NCI-H460 (cell line): Measurements from ENCODE around the gene NPAS3. TPM values are rescaled to one million over a fixed set of nuclear protein-coding genes. Genes with fewer than 3 reads are reported as not detected.

Experiments used
- DNase-seq: peaks from one replicate; pipeline ENCODE4 v3.0.0-alpha.2; 2016; ENCODE audit warnings: low read depth; ENCODE audit errors: extremely low read depth
- total RNA-seq: library from RNA; depleted of rRNA; stranded (reverse); fragments of >200 nt; shearing (Covaris generic); gene quantifications from 2 replicates; pipeline ENCODE4 v1.2.3, GENCODE V29; 2014

Gene NPAS3
- total RNA-seq, 1 experiment from 2014 or later = 0.62 TPM

DNA sequence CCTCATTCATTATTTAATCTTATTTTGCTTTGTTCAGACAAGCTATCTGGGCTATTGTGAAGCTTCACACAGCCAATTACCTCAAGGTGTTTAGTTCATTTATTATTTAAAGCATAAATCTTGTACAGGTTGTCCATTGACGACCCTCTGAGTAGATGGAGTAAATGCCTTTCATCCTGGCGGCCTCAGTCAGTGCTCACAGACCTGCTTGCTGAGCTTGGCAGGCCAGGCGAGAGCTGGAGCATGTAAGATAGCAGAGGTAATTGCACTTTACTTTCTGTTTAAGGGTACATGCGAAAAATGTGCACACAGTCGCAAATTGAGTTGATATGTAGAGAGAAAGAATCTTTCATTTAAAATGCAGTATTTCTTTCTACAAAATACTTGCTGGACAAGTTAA, 224.4 kb downstream of the NPAS3 start:
- no peak for DNase-seq

DNA sequence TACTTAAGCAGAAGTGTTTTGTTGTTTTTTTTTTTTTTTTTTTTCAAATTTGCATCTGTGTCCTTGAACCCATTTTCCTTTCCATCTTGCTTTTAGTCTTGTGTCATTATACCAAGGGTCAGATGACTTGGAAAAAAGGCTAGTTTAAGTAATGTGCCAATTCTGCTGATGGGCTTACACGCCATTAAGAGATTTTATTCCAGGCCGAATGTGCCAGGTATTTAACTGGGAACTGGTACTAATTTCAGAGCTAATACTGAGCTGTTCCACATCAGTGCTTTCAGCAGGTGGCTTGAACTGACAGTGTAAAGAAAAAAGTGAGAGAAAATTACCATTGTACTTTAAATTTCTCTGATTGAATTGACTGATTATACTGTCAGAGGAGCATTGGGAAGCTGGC, 224.9 kb downstream of the NPAS3 start:
- DNase-seq = no peak

DNA sequence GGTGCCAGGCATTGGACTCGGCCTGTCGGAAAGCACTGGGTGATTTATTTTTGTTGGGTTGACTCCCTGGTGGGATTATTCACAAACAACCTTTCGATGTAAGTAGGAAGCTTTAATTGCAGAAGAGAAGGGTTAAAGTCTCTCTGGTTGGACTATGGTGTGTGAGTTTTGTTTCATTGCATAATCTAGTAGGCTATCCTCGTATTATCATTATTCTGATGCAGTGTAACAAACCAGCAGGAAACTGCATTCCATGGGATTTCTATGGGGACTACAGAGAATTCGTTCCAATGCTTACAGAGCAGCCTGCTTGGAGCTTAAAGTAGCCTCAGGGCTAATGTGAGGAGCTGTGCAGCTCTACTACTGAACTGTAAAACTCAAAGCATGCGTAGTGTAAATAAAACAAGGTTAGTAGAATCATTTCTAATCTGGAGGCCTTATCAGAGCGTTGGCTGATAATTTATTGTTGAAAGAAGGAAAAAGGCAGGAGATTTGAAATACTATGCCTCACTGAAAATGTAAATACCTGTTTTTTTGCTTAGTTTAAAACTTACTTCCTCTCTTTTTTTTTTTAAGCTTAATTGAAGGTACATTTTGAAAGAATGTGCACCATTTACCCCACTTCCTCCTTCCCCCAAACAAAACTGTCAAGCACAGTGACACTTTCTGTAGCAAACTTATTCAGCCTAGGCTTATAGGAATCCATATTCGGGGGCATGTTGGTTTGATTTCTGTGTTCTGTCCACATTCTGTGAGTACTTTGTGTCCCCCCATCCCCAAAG, 226.7 kb downstream of the NPAS3 start:
- DNase-seq = no peak

DNA sequence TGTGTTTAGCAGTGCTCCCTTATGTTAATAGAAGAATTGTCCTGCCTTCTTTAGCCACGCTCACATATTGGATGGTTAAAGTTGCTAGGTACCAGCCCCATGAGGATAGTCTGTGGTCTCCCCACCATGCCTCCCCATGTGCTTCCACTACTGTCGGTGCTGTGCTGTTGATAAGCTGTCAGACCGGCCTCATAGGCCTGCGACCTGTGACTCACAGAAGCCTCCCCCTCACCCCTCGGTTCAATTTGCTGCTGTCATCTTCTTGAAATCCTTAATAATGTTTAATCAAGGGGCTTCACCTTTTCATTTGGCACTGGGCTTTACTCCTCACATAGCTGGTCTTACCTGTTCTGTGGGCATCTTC, 227.2 kb downstream of the NPAS3 start:
- no peak for DNase-seq

DNA sequence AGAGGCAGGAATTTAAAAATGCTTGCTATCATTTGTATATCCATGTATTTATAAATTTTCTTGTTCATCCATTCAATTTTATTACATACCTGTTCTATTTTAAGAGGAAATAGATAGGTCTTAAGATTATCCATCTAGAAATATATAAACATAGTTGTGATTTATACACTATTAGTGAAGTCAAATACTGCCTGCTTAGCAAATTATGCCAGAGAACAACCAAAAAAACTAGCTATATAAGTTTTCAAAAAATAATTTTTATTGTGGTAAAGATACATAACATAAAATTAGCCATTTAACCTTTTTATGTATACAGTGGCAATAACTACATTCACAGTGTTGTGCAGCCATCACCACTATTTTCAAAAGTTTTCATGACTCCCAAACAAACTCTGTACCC, 237.3 kb downstream of the NPAS3 start:
- no peak for DNase-seq

DNA sequence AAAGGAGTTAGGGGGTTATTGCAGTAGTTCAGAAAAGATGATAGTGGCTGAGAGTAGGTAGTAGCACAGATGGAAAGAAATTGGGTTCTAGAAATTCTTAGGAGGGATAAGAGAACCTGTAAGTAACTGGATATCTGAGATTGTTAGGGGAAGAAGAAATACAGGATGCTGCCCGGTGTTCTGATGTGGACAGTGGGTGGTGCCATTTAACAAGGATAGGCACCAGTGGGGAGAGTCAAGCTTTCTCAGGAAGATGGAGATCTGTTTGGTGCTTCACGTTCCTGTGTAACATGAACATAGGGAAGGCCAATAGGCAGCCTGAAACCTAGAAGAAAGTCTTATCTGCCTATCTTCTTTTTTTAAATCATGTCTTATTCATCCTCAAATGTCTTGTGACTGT, 245.9 kb downstream of the NPAS3 start:
- DNase-seq = no peak

DNA sequence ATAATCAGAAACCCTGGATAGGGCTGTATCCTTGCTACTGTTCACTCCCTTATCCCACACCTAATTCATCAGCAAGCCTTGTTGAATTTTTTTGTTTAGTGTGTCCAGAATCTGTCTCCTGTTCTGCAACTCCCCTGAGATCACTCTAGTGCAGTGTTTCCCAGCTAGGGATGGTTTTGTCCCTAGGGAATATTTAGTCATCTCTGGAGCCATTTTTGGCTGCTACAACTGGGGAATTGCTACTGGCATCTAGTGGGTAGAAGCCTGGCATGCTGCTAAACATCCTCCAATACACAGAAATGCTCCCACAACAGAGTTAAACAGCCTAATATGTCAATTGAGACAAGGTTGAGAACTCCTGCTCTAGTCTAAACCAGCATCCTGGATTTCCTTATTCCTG, 248.0 kb downstream of the NPAS3 start:
- DNase-seq = no peak

DNA sequence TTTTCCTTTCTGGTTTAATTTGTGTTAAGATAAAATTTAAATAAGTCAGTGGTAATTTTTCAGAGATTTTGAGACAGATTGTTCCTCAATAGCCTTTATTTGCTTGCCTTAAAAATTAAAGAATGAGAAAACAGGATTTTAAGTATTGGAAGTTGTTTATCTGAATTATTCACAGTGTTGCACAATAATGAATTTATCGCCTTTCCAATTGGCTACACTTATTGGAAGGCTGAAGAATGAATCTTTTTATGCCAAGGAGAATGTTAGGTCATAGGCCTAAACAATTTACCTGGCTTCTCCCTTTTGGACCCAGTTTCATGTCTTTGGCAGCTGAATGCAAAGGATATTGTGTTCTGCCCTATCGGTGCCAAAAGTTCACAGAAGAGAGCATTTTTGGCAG, 250.2 kb downstream of the NPAS3 start:
- DNase-seq = no peak

DNA sequence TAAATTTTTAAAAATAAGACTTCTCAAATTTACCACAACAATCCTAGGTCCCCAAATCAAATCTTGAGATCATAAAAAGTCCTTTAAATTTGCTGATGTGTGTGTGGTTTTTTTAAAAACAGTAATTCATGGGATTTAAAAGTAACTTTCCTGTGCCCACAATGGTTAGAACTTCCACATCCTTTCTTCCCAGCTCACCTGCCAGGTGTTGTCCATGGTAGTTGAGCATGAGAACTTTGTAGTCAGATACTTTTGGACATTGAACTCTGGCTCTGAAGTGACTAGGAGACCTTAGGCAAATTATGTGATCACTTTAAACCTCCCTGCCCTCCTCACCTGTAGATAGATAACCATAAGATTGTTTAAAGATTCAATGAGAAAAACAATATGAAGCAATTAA, 253.2 kb downstream of the NPAS3 start:
- DNase-seq = no peak

DNA sequence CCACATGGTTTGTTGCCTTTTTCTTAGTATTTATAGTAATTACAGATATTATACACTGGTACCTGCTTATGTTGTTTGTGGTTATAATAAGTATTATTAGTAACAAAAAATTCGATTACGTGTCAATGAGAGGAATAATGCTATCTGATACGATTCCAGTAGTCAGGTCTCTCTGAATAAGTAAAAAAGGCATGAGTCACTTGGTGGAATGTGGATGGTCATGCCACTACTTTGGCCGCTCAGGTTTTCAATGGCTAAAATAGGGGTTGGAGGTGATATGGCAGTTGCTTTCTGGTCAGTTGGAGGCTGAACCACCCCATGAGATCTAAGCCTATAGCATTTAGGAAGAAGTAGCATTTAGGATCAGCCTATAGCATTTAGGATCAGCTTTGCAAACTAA, 255.9 kb downstream of the NPAS3 start:
- DNase-seq = no peak

DNA sequence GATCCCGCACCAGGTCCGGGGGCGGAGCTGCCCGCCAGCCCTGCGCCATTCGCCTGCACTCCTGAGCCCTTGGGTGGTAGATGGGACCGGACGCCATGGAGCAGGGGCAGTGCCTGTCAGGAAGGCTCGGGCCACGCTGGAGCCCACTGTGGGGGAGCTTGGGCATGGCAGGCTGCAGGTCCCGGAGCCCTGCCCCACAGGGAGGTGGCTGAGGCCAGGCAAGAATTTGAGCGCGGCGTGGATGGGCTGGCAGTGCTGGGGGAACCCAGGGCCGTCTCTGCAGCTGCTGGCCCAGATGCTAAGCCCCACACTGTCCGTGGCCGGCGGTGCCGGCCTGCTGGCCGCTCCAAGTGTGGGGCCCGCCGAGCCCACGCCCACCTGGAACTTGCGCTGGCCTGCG, 260.0 kb downstream of the NPAS3 start:
- DNase-seq = no peak

DNA sequence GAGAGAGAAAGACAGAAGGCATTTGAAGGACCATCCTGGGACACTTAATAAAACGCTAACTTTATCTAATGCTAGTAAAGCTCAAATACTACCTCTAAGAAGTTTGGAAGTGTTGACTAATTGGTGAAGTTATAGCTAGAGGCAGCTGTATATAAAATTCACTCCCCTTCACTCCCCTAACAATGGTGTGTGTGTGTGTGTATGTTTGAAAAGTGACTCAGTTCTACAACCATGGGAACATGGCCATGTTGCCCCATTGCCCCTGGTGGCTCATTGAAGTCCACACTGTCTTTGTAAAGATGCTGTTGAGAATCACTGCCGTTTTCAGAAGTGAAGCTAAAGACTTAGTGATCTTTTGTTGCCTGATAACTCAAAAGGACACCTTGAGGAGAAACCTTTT, 262.4 kb downstream of the NPAS3 start:
- DNase-seq = no peak

DNA sequence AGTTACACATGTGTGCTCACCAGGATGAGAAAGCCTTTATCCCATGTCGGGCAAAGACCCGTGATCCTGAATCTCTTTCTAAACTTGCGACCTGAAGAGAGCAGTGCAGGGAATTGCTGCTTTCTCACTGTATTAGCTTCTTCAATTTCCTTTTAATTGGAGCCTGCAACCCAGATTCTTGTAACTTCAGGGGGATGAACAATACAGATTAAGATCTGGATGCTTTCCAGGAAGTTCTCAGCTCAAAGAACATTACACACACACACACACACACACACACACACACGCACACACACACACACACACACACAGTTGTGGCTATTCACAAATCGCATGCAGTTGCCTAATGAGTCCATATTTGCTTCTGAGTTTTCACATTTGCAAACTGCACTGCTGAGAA, 268.3 kb downstream of the NPAS3 start:
- no peak for DNase-seq

DNA sequence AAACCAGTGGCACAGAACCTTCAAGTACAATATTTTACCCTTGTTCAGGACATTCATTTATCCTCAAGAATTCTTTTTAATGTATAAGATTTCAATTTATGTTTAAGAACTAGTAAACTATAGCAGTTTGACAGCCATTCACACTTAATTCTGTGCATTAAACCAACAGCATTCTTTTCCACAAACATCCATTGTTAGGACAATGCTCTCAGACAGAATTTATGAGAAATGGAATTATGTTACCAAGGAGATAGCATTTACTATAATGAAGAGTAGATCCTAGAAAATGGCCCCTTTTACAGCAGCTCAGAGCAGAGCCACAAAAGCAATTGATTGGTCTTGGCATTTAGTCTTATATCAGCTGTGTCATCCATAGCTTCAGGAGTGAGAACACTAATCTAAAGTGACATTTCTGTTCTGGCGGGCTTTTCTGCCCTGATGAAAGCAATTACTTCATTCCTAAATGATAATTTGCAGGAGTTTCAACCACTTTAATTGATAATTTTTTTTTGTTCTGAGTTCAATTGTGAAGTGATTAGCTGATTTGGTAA, 268.9 kb downstream of the NPAS3 start:
- DNase-seq = no peak

DNA sequence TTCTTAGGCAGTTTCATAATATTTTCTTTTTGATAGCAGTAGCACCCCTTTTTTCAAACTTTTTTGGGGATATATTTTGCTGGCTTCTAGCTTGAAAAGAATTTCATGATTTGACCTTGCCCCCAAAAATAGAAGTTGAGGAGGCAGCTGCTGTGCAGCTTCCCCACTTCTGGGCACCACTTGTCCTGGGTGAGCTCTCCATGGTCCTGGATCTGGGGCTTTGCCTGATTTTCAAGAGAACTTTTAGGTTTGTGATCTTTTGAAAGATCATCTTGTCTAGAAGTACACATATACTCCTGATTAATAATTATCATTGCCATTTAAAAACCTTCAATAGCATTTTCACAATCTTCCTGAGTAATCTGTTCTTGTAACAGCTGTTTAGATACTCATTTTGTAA, 271.6 kb downstream of the NPAS3 start:
- no peak for DNase-seq

DNA sequence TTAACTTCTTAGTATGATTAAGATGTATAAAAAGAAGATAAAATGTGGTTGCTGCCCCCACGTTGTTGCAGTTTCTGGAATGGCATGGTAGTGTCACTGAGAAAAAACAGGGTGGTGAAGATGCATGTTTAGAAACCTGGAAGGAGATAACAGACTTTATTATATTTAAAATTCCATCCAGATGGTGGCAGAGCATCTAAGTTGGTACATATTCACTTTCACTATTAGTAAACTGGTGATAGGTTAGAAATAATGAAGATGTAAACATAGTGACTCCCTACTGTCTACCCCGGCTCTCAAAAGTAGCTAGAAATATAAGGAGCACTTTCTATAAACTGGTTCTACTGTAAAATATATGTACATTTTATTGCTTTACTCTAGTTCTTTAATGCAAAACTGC, 279.3 kb downstream of the NPAS3 start:
- no peak for DNase-seq

DNA sequence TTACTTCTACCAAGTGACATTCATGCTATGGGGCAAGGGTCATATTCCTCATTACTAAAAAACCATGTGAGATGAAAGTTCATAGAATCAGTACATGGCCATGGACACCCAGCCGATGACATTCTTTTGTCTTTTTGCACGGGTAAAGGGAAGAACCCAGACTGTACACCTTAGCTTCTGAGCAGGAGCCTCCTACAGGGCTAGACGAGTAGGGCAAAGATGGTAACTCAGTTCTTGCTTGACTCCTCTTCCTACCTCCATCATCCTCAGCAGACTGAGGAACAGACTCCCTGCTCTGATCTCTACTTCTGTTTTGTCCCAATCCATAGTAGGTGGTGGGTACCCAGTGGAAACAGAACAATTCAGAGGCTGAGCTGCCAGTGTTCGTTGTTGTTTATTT, 281.3 kb downstream of the NPAS3 start:
- no peak for DNase-seq

DNA sequence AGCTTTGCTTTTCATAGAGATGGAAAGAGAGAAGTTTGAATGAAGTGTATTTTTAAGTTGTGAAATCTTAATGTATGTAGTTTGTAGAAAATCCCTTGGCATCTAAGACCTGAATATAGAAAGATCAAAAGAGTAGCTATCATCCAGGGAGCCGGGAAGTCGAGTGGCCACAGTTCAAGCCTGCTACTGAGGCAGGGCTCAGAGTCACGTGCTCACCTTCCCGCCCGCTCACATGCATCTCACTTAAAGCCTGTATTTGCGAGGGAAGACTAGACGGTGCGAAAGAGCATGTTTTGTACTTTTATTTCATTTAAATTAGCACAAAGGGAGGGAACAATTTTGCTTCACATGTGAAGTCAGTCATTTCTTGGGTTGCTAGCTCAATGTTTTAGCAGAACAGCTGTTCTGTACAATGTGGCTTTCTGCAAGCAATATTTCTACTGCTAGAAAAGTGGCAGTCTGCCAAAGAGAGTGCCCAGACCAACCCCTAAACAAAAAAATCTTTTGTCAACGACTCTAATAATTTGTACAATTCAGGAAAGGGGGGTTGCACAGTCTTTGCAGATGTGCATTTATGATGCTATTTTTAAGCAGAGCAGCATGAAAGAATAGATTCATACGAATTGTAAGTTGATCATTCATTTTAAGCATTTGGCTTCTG, 290.7 kb downstream of the NPAS3 start:
- DNase-seq = no peak

DNA sequence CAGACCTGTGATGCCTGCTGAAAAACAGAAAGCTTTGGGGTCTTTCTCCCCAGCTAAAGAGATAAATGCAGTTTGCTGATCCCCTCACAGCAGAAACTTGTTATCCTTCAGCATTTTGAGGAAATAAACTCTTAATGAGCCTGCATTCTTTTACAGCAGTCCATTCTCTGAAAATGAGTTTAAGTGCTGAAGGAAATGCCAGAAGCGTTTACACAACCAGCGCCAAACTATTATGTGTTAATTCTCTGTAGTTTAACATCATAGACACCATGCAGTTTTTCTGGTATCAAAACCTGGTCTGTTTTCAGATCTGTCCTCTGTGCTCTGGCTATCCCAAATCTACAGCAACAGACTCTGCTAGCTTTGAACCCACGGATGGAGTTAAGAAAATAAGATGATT, 291.3 kb downstream of the NPAS3 start:
- DNase-seq = no peak

DNA sequence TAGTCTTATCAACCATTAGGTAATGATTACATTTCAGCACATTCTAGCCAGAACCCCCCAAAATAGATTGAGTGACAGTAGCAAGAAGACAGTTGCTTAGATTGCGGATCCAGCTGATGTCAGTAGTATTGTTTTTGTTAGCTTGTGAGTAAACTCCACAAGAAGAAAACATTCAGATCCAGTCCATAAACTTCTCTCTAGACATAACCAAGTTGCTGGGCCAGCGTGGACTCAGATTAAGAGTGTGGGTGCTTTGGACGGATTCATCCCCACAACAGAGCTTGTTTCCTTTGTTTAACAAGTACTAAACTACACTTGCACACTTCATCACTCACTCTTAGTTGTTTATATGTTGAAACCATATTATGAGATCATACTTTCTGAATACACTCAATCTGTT, 293.4 kb downstream of the NPAS3 start:
- DNase-seq = no peak

DNA sequence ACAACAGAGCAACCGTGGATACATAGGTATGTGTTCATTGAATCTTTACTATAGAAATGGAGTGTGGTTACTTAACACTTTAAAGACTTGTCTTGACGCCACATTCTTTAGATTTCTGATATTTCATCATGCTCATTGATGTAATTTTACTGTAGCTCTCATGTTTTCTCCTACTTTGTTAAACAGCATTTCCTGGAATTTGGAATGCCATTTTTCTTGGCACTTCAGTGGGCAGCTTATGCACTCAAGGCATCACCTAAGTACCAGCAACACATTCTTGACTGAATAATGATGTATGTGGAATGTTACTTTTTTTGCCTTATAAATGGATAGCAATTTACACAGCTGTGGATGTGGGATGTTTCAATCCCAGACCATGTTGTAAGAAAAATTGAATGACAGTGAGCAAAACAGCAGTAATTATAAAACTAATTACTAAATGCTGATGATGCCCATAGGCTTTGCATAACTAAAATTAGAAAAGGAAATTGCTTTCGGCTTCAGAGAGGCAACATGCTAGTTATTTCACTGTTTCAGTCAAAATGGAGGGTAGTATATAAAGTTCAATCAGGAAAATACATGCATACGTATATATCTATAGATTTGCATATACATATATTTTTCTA, 298.5 kb downstream of the NPAS3 start:
- DNase-seq = no peak

DNA sequence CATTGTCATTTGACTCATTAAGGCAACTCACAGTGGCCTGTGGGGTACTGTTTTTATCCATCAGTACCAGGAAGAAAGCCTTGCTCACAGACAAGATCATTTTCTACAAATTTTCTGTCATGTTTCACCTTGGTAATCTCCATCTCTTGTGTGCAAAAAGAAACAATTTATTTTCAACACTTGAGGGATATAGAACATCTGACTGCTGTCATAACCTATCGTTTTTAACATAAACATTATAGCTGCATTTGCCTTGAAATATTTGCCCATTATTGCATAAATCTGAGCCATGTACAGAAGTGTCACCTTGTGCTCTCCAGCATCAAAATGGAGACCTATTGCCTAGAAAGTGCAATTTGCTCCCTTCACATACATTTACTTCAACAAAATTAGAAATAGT, 300.8 kb downstream of the NPAS3 start:
- DNase-seq = no peak
